ENCODE results near the gene OCA2.
"Not testable (repeated sequence)": the region's sequence is repeated elsewhere in the genome, so short reads cannot be mapped to it uniquely, and the experiment has no call there.

Gene OCA2

DNA sequence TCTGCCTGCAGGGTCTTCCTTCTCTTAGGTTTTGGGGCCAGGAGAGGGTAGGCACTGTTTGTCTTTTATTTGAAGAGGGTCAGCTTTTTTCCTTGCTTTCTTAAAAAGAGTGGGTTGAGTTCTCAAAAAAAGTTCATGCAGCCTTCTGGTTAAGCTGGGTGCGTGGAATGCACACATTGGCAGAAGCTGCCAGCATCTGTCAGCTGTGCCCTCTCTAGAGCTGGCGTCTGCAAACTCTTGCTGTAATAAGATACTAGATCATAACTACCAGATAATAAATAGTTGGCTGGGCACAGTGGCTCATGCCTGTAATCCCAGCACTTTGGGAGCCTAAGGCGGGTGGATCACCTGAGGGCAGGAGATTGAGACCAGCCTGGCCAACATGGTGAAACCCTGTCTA is 373.4 kb downstream of the OCA2 start:
- no peak for DNase-seq (ENCODE audit: low read depth in 2 of 2)

DNA sequence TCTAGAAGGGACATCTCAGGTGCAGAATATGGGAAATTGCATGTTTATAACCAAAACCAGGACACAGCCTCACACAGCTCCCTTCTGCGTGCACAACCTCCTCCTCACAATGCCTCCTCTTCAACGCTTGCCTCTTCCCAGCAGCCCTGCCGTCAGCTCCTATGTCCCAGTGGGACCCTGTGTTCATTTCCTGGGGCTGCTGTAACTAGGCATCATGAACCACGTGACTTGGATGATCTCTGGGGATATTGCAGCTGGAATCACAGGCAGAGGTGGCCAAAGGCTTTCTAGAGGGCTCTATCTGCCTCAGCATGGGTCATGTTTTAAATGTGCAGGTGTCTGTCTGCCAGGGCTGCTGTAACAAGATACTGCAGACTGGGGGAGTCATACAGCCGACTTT is 375.3 kb downstream of the OCA2 start:
- DNase-seq (ENCODE audit: low read depth in 2 of 2): no peak

DNA sequence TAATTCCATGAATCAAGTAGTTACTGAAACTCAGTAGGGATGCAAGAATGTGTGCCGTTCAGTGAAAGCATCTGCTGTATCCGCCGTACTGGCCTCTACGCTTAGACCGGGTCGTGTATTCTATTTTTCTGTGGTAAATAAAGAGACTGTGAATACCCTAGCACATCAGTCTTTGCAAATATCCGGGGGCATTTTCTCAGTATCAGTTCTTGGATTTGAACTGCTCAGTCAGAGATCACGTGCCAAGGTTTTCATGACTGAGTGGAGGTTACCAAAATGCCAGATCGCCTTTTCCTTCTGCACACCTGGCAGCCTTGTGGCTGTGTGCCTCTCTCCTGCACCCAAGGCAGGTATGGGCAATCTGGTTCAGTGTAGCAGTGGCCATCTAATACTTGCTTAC is 377.0 kb downstream of the OCA2 start:
- no peak for DNase-seq (ENCODE audit: low read depth in 2 of 2)

DNA sequence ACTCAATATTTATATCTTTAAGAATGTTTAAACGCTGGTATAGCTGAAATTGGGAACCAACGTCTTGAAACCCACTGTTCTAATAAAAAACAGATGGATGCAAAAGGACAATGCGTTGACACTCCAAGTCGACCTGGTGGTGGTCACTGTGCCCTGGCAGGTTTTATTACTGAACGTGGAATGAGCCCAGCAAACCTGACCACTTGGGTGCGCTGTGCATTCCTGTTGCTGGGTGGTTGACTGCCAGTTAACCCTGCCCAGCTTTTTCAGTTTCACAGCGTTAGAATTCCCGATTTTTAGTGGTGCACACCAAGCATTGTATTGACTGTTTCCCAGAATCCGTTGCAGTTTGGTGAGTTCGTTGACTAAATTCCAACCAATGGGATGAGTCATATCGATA is 384.4 kb downstream of the OCA2 start:
- DNase-seq (ENCODE audit: low read depth in 2 of 2): no peak

DNA sequence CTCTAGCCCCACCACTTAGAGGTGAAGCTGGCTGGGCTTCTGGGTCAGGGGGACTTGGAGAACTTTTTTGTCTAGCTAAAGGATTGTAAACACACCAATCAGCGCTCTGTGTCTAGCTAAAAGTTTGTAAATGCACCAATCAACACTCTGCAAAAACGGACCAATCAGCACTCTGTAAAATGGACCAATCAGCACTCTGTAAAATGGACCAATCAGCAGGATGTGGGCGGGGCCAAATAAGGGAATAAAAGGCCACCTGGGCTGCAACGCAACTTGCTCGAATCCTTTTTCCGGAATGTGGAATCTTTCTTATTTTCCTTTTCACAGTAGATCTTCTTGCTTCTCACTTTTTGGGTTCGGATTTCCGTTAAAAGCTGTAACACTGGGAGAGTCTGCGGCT is 385.3 kb downstream of the OCA2 start:
- DNase-seq (ENCODE audit: low read depth in 2 of 2): not testable (repeated sequence)

DNA sequence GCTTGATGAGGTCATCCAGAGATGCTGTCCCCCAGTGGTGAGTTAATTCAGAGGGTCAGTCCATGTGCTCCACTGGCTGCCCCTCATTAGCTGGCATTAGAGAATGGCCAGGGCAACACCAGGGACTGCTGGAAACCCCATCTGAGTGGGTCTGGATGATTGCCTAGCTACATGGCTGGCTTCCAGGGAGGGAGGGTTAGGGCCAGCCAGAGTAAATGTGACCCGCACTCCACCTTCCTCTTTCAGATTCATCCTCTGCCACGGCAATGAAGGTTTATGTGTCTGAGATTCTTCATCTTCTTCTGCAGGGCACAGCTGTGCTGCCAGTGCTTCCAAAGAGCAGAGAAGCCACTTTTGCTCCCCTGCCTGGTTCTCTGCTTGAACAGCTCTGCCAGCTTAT is 391.9 kb downstream of the OCA2 start:
- DNase-seq (ENCODE audit: low read depth in 2 of 2): no peak

DNA sequence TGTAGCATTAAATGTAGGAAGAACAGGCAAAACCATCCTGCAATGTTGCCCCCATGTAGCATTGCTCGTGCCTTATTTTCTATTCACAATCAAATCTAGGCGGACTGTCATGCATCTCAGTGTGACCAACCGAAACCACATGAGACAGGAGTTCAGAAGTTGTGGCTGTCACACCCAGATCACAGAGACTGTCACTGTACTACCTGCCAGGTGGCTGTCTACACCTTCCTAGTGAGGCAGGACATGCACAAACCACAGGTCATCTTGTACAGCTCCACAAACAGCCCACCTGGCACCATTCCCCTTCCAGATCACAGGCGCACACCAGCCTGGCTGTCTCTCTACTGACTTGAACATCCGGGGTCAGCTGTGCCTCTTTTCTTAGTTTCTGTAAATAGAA is 392.8 kb downstream of the OCA2 start:
- no peak for DNase-seq (ENCODE audit: low read depth in 2 of 2)

DNA sequence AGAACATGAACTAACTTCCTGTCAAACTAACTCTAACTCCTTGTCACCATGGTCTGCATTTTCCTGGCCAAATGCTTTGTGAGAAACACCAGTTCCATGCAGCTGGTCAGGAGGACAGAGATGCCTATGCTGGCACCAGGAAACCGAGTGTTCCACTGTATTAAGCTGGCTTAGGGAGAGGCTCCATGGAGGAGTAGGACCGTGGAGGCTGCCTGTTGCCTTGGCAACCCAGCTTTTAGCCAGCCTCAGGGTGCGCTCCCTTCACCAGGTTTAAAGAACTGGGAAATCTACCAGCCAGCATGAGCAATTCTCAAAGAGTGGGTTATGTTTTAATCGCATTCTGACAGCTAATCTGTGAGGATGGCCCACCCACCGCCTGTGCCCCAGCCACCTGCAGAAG is 394.1 kb downstream of the OCA2 start:
- DNase-seq (ENCODE audit: low read depth in 2 of 2): no peak
